Activated CD4-positive, alpha-beta memory T cell treated with anti-CD3 and anti-CD28 coated beads for 36 hours (primary cell): Measurements from ENCODE around the gene NAV2. TPM values are rescaled to one million over a fixed set of nuclear protein-coding genes. Genes with fewer than 3 reads are reported as not detected.
A peak's percentile ranks its signal among the peaks of the same experiment; 100 is the strongest.

ENCODE experiments used
- CTCF ChIA-PET: fragments of 350-600 bp; sonication (Branson Sonifier 250); formaldehyde crosslinking; loops from one replicate; lab custom pipeline; 2021; ENCODE audit warnings: antibody characterized with exemption, inconsistent platforms; lab: Charles Lee
- POLR2A ChIA-PET: fragments of 350-600 bp; sonication (Branson Sonifier 250); formaldehyde crosslinking; loops from one replicate; lab custom pipeline; 2021; ENCODE audit warnings: antibody characterized with exemption; lab: Charles Lee
- DNase-seq: peaks from one replicate; pipeline ENCODE4 v3.0.0-alpha.2; 2020
- H3K27ac Mint-ChIP-seq: one replicate; pipeline ENCODE4 v1.8.0; 2021; ENCODE audit warnings: mixed read lengths
- H3K27me3 Mint-ChIP-seq: one replicate; pipeline ENCODE4 v1.8.0; 2021; ENCODE audit warnings: mixed read lengths
- H3K36me3 Mint-ChIP-seq: one replicate; pipeline ENCODE4 v1.8.0; 2021; ENCODE audit warnings: mixed read lengths
- H3K4me1 Mint-ChIP-seq: one replicate; pipeline ENCODE4 v1.8.0; 2021; ENCODE audit warnings: low read depth, mixed read lengths
- H3K4me3 Mint-ChIP-seq: one replicate; pipeline ENCODE4 v1.8.0; 2021; ENCODE audit warnings: mild to moderate bottlenecking, mixed read lengths
- H3K9me3 Mint-ChIP-seq: one replicate; pipeline ENCODE4 v1.8.0; 2021; ENCODE audit warnings: mixed read lengths
- intact Hi-C: fragments of 100-400 bp; cut with micrococcal nuclease; formaldehyde crosslinking; loops from one replicate; pipeline ENCODE4 v1.15.1; 2023
- total RNA-seq, 2 experiments: library from RNA; stranded (reverse); gene quantifications; one replicate each; pipeline ENCODE4 v1.2.3, GENCODE V29; 2021

Gene NAV2
- total RNA-seq, 2 experiments from 2014 or later: 0.75 to 0.86 TPM

DNA sequence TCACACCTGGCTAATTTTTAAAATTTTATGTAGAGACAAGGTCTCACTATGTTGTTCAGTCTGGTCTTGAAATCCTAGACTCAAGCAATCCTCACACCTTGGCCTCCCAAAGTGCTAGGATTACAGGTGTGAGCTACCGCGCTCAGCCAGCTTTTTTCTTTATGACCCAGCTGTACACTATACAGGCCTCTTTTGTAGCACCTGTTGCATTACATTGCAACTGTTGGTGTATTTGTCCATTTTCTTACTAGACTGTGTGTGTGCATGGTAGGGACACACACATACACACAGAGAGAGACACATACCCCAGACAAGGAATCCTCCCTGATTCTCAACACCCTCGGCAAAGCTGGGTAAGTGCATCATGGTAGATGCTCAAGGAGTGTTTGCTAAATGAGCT is 61.7 kb downstream of the NAV2 start:
- intact Hi-C loops: no loop called here
- Mint-ChIP-seq H3K4me1 (peaks cover 19% of the 10 kb centered on the region), H3K27ac (no peak overlapping the region), H3K36me3 (no peaks in the 10 kb centered on the region), H3K9me3 (no peaks in the 10 kb centered on the region), H3K27me3 (peaks cover 38% of the 10 kb centered on the region), H3K4me3 (no peak overlapping the region)
- ChIA-PET CTCF (no interaction called here), POLR2A (no interaction called here)
- no peak for DNase-seq

DNA sequence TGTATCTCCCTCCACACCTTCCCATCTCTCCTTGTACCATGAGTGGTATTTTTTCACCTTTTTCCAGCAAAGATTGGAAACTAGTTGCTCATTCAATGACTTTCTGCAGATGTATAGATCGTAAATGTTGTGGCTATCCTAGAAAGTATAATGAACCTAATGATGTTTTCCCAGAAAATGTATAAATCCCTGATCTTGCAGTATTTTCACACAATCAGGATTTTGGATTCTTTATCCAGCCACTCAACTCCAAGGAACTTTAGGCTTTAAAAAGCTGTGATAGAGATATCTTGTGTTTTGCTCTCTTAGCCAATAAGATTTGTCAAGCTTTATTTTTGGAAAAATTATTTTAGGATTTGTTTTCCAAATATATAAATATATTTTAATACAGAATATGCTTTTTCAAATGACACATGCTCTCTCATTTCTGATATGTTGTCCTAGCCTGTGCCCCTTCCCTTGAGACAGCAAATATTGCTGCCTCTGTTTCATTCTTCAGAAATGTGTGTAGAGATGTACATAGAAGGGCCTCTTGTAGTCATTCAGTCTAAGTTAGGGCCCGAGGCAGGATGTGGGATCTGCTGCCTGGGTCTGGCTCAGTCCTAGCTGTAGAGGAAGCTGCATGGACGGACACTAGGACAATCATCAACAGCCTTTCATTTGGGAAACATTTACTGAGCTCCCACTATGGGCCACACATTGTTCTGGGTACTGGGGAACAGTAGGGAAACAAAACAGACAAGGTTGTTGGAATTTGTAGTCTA is 62.4 kb downstream of the NAV2 start:
- H3K27ac Mint-ChIP-seq: no peak overlapping the region
- no peaks in the 10 kb centered on the region for H3K9me3 Mint-ChIP-seq
- H3K4me3 Mint-ChIP-seq: no peak overlapping the region
- intact Hi-C loops: loop anchor here (5.0 kb wide), 1 partner anchor 53 kb away; no protein-coding TSS in a partner anchor
- H3K27me3 Mint-ChIP-seq: peaks cover 44% of the 10 kb centered on the region
- no peaks in the 10 kb centered on the region for H3K36me3 Mint-ChIP-seq
- ChIA-PET CTCF (no interaction called here), POLR2A (no interaction called here)
- no peak for DNase-seq
- peaks cover 19% of the 10 kb centered on the region for H3K4me1 Mint-ChIP-seq

DNA sequence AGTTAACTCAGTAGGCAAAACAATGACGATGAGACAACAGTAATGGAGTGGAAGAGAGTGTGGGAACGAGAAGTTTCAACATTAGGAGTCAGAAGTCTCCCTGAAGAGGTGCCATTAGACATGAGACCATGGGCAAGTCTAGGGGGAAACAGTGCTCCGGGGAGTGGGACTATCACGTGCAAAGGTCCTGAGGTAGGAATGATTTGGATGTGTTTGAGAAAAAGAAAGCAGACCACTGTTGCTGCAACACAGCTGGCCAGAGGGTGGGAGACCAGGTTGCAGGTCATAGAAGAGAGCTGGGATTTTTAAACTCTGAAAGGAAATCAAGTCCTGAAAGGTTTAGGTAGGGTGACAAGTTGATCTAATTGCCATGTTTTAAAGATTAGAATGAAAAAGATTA is 63.0 kb downstream of the NAV2 start:
- DNase-seq: no peak
- peaks cover 44% of the 10 kb centered on the region for H3K27me3 Mint-ChIP-seq
- H3K27ac Mint-ChIP-seq: no peak overlapping the region
- H3K4me3 Mint-ChIP-seq: no peak overlapping the region
- ChIA-PET POLR2A (no interaction called here), CTCF (no interaction called here)
- peaks cover 19% of the 10 kb centered on the region for H3K4me1 Mint-ChIP-seq
- no peaks in the 10 kb centered on the region for H3K36me3 Mint-ChIP-seq
- intact Hi-C loops: loop anchor here (5.0 kb wide), 1 partner anchor 53 kb away; no protein-coding TSS in a partner anchor
- H3K9me3 Mint-ChIP-seq: no peaks in the 10 kb centered on the region

DNA sequence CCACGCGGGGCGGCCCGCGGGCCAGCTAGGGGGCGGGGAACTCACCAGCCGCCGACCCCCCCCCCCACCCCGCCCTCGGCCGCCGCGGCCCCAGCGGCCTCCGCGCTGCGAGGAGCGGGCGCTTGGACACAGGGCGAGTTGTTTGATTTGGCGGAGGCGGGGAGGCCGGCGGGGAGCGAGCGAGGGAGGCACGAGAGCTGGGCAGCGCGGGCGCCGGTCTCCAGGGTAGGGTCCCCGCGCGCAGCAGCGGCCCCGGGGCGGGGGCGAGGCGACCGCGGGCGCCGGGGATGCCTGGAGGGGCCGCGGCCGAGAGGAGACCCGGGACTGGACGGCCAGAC is 64.4 kb downstream of the NAV2 start:
- DNase-seq: no peak
- Mint-ChIP-seq H3K27ac (no peak overlapping the region), H3K9me3 (no peaks in the 10 kb centered on the region), H3K4me3 (no peak overlapping the region), H3K4me1 (peaks cover 15% of the 10 kb centered on the region), H3K27me3 (peaks cover 44% of the 10 kb centered on the region), H3K36me3 (no peaks in the 10 kb centered on the region)
- CTCF ChIA-PET: no interaction called here
- intact Hi-C loops: loop anchor here (5.0 kb wide), 1 partner anchor 55 kb away; no protein-coding TSS in a partner anchor
- POLR2A ChIA-PET: no interaction called here

DNA sequence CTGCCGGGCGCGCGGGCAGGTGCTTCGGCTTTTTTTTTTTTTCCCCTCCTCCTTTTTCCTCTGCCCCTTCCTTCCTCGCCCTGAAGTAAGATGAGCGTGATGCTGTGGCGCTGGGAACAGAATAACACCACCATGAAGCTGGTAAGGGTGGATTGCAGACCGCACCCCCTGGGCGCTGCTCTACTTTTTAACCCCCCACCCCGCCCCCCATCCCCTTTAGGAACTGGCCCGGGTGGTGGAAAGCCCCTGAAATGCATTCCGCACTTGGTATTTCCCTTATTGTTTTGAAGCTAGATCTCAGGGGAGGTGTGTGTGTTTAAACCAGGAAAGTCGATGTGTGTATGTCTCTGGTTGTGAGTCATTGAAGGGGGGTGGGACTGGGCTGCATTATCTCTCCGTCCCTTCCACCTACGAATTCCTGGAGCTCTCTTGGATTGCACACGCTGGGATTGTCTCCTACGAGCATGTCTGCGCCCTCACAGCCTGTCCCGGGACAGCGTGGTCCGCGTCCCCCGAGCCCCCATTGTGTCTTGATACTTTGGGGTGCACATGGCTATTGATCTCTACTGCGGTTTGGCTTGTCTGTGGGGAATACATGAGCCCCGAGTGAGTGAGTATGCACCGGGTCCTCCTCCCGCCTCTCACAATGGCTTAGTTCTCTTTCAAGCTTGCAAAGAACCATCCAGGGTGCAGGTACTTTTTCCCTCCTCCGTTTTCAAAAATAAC is 64.9 kb downstream of the NAV2 start:
- ChIA-PET CTCF (interaction anchor here (0.6 to 1.6 kb wide), 2 partner anchors 12 to 259 kb away, joined by 3 to 5 read pairs; no protein-coding TSS in a partner anchor), POLR2A (interaction anchor here (0.7 kb wide), 1 partner anchor 57 kb away, joined by 3 read pairs; no protein-coding TSS in a partner anchor)
- no peak overlapping the region for H3K27ac Mint-ChIP-seq
- intact Hi-C loops: loop anchor here (5.0 kb wide), 1 partner anchor 55 kb away; no protein-coding TSS in a partner anchor
- peaks cover 44% of the 10 kb centered on the region for H3K27me3 Mint-ChIP-seq
- peaks cover 15% of the 10 kb centered on the region for H3K4me1 Mint-ChIP-seq
- DNase-seq: peak; percentile 31
- peak overlapping the region; percentile 63 for H3K4me3 Mint-ChIP-seq
- H3K9me3 Mint-ChIP-seq: no peaks in the 10 kb centered on the region
- H3K36me3 Mint-ChIP-seq: no peaks in the 10 kb centered on the region

DNA sequence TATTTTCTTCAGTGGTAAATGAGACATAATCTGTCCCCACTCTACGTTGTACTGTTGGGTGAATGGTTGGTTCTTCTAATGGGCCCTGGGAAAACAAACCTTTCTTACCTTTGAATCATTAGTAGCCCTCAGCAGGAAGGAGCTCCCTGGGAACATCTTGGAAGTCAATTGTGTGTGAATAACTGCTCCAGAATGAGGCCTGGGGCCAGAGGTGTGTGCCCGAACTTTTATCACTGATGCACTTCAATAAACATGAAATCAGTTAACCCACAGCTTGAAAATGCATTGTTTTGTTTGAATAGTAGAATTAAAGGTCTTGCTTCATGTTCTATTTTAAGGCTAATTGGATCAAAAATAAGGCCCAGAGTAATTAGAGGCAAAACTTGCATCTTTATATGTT is 67.1 kb downstream of the NAV2 start:
- ChIA-PET POLR2A (no interaction called here), CTCF (no interaction called here)
- Mint-ChIP-seq H3K27ac (no peak overlapping the region), H3K4me1 (peaks cover 15% of the 10 kb centered on the region), H3K27me3 (peaks cover 40% of the 10 kb centered on the region), H3K4me3 (no peak overlapping the region), H3K36me3 (no peaks in the 10 kb centered on the region), H3K9me3 (no peaks in the 10 kb centered on the region)
- DNase-seq: no peak
- intact Hi-C loops: loop anchor here (5.0 kb wide), 1 partner anchor 57 kb away; no protein-coding TSS in a partner anchor

DNA sequence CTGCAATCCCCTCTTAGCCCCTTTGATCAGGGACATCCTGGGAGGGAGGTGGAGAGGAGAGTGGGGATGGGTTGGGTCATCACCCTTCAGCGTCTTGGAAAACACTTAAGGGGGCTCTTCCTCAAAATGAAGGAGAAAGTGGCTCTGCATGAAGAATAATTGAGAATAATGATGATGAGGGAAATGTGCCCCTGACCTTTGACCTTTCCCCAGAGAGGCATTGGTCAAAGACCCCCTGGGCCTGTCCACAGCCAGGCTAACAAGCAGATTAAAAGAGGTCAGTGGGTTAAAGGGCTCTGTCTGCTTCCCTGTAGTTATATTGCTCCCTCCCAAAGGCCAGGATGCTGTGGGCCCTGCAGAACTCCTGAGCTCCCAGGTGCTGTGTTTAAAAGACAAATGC is 68.7 kb downstream of the NAV2 start:
- Mint-ChIP-seq H3K36me3 (no peaks in the 10 kb centered on the region), H3K4me3 (no peak overlapping the region), H3K9me3 (no peaks in the 10 kb centered on the region), H3K27me3 (peaks cover 29% of the 10 kb centered on the region), H3K4me1 (peaks cover 11% of the 10 kb centered on the region), H3K27ac (no peak overlapping the region)
- no peak for DNase-seq
- ChIA-PET POLR2A (no interaction called here), CTCF (interaction anchor here (0.7 kb wide), 1 partner anchor 32 kb away, joined by 3 read pairs; no protein-coding TSS in a partner anchor)
- intact Hi-C loops: no loop called here

DNA sequence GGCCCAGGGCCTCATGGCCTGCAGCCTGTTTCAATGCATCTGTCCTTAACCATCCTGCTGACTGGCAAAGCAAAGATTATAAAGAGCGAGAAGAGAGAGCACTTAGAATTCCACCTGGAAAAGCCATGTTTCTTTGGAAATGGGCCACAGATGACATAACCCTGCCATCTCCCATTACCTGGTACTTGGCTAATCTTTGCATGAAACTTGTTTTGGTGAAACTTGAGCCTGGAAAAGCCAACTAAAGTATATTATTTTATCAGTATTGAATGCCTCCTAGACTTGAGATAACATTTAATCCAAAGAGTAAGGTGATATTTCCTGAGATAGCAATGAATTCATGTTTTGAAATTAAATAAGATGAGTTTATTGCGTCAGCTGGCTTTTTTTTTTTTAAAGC is 72.6 kb downstream of the NAV2 start:
- CTCF ChIA-PET: no interaction called here

DNA sequence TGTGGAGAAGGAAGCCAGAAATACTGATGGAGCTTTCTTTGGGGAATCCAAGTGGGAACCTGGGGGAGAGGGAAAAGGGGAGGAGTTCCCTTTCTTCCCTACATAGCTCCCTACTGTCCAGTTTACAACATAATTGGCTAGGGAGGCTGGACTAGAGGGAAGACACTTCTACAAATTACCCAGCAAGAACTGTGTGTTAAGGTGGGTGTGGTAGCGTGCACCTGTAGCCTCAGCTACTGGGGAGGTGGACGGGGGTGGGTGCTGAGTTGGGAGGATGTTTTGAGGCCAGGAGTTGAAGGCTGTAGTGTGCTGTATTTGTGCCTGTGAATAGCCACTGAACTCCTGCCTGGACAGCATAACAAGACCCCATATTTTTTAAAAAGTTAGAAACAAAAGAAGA is 74.0 kb downstream of the NAV2 start:
- Mint-ChIP-seq H3K4me1 (no peaks in the 10 kb centered on the region), H3K4me3 (no peak overlapping the region), H3K9me3 (no peaks in the 10 kb centered on the region), H3K27me3 (peaks cover 3% of the 10 kb centered on the region), H3K27ac (no peak overlapping the region), H3K36me3 (no peaks in the 10 kb centered on the region)
- CTCF ChIA-PET: no interaction called here
- intact Hi-C loops: no loop called here
- DNase-seq: no peak
- POLR2A ChIA-PET: no interaction called here

More for the DNA sequence above, 72.6 kb downstream of the NAV2 start:
- no peaks in the 10 kb centered on the region for H3K9me3 Mint-ChIP-seq
- H3K27me3 Mint-ChIP-seq: peaks cover 3% of the 10 kb centered on the region
- H3K4me1 Mint-ChIP-seq: no peaks in the 10 kb centered on the region
- H3K27ac Mint-ChIP-seq: no peak overlapping the region
- POLR2A ChIA-PET: no interaction called here
- DNase-seq: no peak
- intact Hi-C loops: no loop called here
- no peaks in the 10 kb centered on the region for H3K36me3 Mint-ChIP-seq
- H3K4me3 Mint-ChIP-seq: no peak overlapping the region

DNA sequence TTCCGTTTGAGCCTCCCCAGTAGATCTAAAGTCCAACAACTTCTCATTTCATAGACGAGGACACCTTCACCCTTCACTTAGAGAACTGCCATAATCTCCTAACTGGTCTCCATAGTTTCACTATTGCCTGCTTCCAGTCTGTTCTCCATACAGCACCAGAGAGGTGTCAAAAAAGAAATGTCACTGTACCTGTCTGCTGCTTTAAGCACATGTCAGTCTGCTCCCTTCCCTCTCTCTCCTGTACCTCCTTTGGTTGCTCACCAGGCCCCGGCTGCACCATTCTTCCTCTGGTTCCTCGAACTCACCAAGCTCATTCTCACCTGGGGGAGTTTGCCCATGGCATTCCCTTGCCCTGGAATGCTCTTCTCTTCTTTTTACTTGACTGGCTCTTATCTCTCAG is 75.8 kb downstream of the NAV2 start:
- no peak overlapping the region for H3K4me3 Mint-ChIP-seq
- intact Hi-C loops: no loop called here
- no peak overlapping the region for H3K27ac Mint-ChIP-seq
- DNase-seq: no peak
- H3K36me3 Mint-ChIP-seq: no peaks in the 10 kb centered on the region
- H3K4me1 Mint-ChIP-seq: no peaks in the 10 kb centered on the region
- H3K9me3 Mint-ChIP-seq: no peaks in the 10 kb centered on the region
- ChIA-PET CTCF (no interaction called here), POLR2A (no interaction called here)
- peaks cover 3% of the 10 kb centered on the region for H3K27me3 Mint-ChIP-seq

DNA sequence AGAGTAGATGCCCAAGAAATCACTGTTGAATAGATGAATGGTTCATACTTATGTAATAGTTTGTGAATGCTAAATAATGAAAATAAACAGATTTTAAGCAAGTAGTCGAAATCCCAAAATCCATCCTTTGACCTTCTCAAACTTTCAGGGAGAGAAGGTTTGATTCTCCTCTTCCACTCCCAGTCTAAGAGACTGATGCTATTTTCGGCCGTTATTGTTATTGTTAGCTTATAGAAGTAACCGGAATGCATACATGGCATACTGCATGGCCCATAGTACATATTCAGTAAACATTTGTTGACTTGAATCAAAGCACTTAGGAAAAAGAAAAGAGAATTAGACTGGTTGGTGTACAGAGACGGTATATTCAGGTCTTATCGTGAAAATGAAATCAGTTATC is 76.6 kb downstream of the NAV2 start:
- ChIA-PET CTCF (no interaction called here), POLR2A (no interaction called here)
- no peaks in the 10 kb centered on the region for H3K9me3 Mint-ChIP-seq
- no peak for DNase-seq
- H3K36me3 Mint-ChIP-seq: no peaks in the 10 kb centered on the region
- H3K4me1 Mint-ChIP-seq: no peaks in the 10 kb centered on the region
- intact Hi-C loops: no loop called here
- no peak overlapping the region for H3K27ac Mint-ChIP-seq
- no peak overlapping the region for H3K4me3 Mint-ChIP-seq
- peaks cover 3% of the 10 kb centered on the region for H3K27me3 Mint-ChIP-seq

DNA sequence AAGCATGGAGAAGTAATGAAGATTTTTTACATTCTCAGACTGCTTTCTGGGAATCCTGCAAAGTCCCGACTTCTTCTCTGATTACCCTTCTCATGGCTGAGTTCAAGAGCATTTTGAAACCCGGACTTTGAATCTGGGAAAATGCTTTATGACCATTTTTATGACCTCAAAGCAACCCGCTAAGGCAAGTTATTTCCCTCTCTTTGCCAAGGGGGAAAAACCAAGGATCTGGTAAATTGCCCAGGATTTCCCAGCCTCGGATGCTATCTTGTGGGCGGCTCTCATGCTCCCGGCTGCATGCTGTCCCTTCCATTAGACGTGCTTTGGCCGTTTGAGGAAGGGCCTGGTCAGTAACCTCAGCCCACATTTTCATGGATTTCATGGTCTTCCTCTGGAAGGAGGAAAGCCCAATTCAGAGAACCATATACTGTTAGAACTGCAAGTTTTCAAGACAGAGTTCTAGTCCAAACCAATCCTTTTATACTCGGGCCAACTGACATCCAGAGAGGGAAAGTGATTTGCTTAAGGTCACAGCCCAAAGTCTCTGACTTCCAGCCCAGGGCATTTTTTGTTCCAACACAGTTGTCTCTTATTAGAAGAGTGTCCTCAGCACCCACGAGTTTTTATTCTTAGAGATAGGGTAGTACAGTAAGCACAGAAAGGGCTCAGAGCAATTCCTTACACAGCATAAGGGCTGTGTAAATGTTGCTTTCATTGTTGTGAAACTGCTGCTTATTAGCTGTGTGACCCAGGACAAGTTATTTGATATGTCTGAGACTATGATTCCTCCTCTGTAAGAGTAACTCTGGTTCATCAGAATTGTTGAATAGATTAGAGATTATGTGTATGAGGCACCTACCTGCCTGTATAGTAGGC is 77.4 kb downstream of the NAV2 start:
- DNase-seq: no peak
- CTCF ChIA-PET: interaction anchor here (0.6 kb wide), 1 partner anchor 9 kb away, joined by 3 read pairs; no protein-coding TSS in a partner anchor
- Mint-ChIP-seq H3K4me1 (no peaks in the 10 kb centered on the region), H3K27me3 (peaks cover 3% of the 10 kb centered on the region), H3K9me3 (no peaks in the 10 kb centered on the region), H3K36me3 (no peaks in the 10 kb centered on the region), H3K27ac (no peak overlapping the region), H3K4me3 (no peak overlapping the region)
- intact Hi-C loops: no loop called here
- POLR2A ChIA-PET: no interaction called here
